Upper lobe of left lung (tissue), 6 donors: ENCODE results near the gene CYBA. TPM values are rescaled to one million over a fixed set of nuclear protein-coding genes. Genes with fewer than 3 reads are reported as not detected.

Source experiments
- ATAC-seq, 2 donors: fragments of 200-7000 bp; cut with Tn5 transposase; one replicate each; pipeline ENCODE4 v1.9.1; 2022; ENCODE audit warnings: mild to moderate bottlenecking in 2 of 2, moderate library complexity in 2 of 2; ENCODE audit not compliant: low FRiP score in 2 of 2
- DNase-seq, 2 donors: peaks; one replicate each; pipeline ENCODE4 v3.0.0-alpha.2; 2019 to 2020
- H3K27ac ChIP-seq, 4 donors: fragments of 200-600 bp; sonication (generic); one replicate each; pipeline ENCODE4 v1.5.1; 2016 to 2019
- H3K27me3 ChIP-seq, 4 donors: fragments of 200-600 bp; sonication (generic); one replicate each; pipeline ENCODE4 v1.5.1; 2017 to 2019
- H3K36me3 ChIP-seq, 4 donors: fragments of 200-600 bp; sonication (generic); one replicate each; pipeline ENCODE4 v1.5.1; 2016 to 2019
- H3K4me1 ChIP-seq, 4 donors: fragments of 200-600 bp; sonication (generic); one replicate each; pipeline ENCODE4 v1.5.1; 2018 to 2019
- H3K4me3 ChIP-seq, 4 donors: fragments of 200-600 bp; sonication (generic); one replicate each; pipeline ENCODE4 v1.5.1; 2017 to 2019; ENCODE audit warnings: mild to moderate bottlenecking in 2 of 4, moderate library complexity in 1 of 4
- H3K9me3 ChIP-seq, 4 donors: fragments of 200-600 bp; sonication (generic); one replicate each; pipeline ENCODE4 v1.5.1; 2018 to 2019
- CTCF ChIP-seq, 6 experiments: fragments of 450-650 bp in 4 of 6; fragments of 200-600 bp in 2 of 6; sonication (generic) in 2 of 6; IDR thresholded peaks; one replicate each; pipeline ENCODE4 v1.5.1; 2016 to 2019; ENCODE audit warnings: antibody characterized with exemption in 6 of 6
- EP300 ChIP-seq, 4 donors: sonication (generic); formaldehyde crosslinking; IDR thresholded peaks; one replicate each; pipeline ENCODE4 v1.5.1; 2017; ENCODE audit warnings: antibody characterized with exemption in 4 of 4, control low read depth in 2 of 4
- POLR2A ChIP-seq, 4 donors: fragments of 450-650 bp; IDR thresholded peaks; one replicate each; pipeline ENCODE4 v1.5.1; 2016 to 2017; ENCODE audit warnings: antibody characterized with exemption in 4 of 4, mild to moderate bottlenecking in 2 of 4
- POLR2AphosphoS5 ChIP-seq, 2 donors: sonication (generic); formaldehyde crosslinking; IDR thresholded peaks; one replicate each; pipeline ENCODE4 v1.5.1; 2017; ENCODE audit warnings: antibody characterized with exemption in 2 of 2
- WGBS, 2 donors: methylation state at CpG; one replicate each; pipeline ENCODE4 v1.1.5; 2017 to 2018; 5-methylcytosine and 5-hydroxymethylcytosine counted together
- total RNA-seq, 6 donors: library from RNA; depleted of rRNA in 4 of 6; stranded (reverse); fragments of >200 nt in 4 of 6; gene quantifications; one replicate each; pipeline versions ENCODE4 v1.1.0 to v1.2.1, GENCODE V29; 2016 to 2021
- donor health status: DM: no; HTN: no; CAD: no; lungs with moderate emphysema.
- donor health status: DM: no; HTN: yes; CAD: no; lungs with severe emphysema.

The CYBA gene
- total RNA-seq, 6 donors from 2014 or later = 213 to 472 (median 322) TPM

- Histone ChIP-seq H3K27ac (no peak overlapping the region), H3K4me1 (peaks cover 0 to 21% (median 6%) of the 10 kb centered on the region in 4 donors), H3K27me3 (no peaks in the 10 kb centered on the region), H3K9me3 (no peaks in the 10 kb centered on the region), H3K36me3 (peaks cover 10 to 66% (median 39%) of the 10 kb centered on the region in 4 donors), H3K4me3 (no peak overlapping the region)
- DNase-seq = no peak
- ATAC-seq = no peak
- no peak for TF ChIP-seq POLR2AphosphoS5 (IDR thresholded peaks at IDR 0.05)
- TF ChIP-seq POLR2A (IDR thresholded peaks at IDR 0.05) = no peak
- no peak for TF ChIP-seq EP300 (IDR thresholded peaks at IDR 0.05)
- no peak for TF ChIP-seq CTCF (IDR thresholded peaks at IDR 0.05)
- 90 to 92% methylated on average over 19 of the region's 19 CpGs for WGBS, 2 donors
Measured at GRCh38 chr16:88614818-88615580, 35.9 kb downstream of the CYBA start.

GRCh38 chr16:88613911-88614817, 36.7 kb downstream of the CYBA start:
- Histone ChIP-seq H3K36me3 (peaks cover 14 to 67% (median 41%) of the 10 kb centered on the region in 4 donors), H3K27ac (no peak overlapping the region)

GRCh38 chr16:88613293-88613692, 37.6 kb downstream of the CYBA start:
- 78 to 89% methylated on average over 10 of the region's 10 CpGs for WGBS, 2 donors
- peaks cover 0 to 18% (median 6%) of the 10 kb centered on the region in 4 donors for H3K4me1 ChIP-seq
- H3K9me3 ChIP-seq = no peaks in the 10 kb centered on the region
- no peak overlapping the region for H3K4me3 ChIP-seq
- ATAC-seq = no peak
- no peaks in the 10 kb centered on the region for H3K27me3 ChIP-seq
- peaks cover 14 to 64% (median 44%) of the 10 kb centered on the region in 4 donors for H3K36me3 ChIP-seq
- DNase-seq = no peak
- H3K27ac ChIP-seq = no peak overlapping the region
- TF ChIP-seq POLR2AphosphoS5 (IDR thresholded peaks at IDR 0.05) (no peak), EP300 (IDR thresholded peaks at IDR 0.05) (no peak), CTCF (IDR thresholded peaks at IDR 0.05) (no peak), POLR2A (IDR thresholded peaks at IDR 0.05) (no peak)

More at GRCh38 chr16:88613911-88614817, 36.7 kb downstream of the CYBA start:
- Histone ChIP-seq H3K4me3 (no peak overlapping the region), H3K4me1 (peaks cover 0 to 21% (median 6%) of the 10 kb centered on the region in 4 donors), H3K9me3 (no peaks in the 10 kb centered on the region), H3K27me3 (no peaks in the 10 kb centered on the region)
- TF ChIP-seq EP300 (IDR thresholded peaks at IDR 0.05) = no peak
- no peak for TF ChIP-seq POLR2A (IDR thresholded peaks at IDR 0.05)
- TF ChIP-seq POLR2AphosphoS5 (IDR thresholded peaks at IDR 0.05) = no peak
- no peak for TF ChIP-seq CTCF (IDR thresholded peaks at IDR 0.05)
- no peak for ATAC-seq
- WGBS, 2 donors = 89 to 91% methylated on average over 19 of the region's 19 CpGs
- no peak for DNase-seq

GRCh38 chr16:88610909-88611812, 39.7 kb downstream of the CYBA start:
- H3K27me3 ChIP-seq = no peaks in the 10 kb centered on the region
- 88 to 90% methylated on average over 45 to 49 of the region's 49 CpGs for WGBS, 2 donors
- H3K4me3 ChIP-seq = no peak overlapping the region
- peaks cover 0 to 6% (median 0%) of the 10 kb centered on the region in 4 donors for H3K4me1 ChIP-seq
- ATAC-seq (no peak), DNase-seq (no peak)
- no peak for TF ChIP-seq EP300 (IDR thresholded peaks at IDR 0.05)
- no peak for TF ChIP-seq POLR2AphosphoS5 (IDR thresholded peaks at IDR 0.05)
- no peak for TF ChIP-seq CTCF (IDR thresholded peaks at IDR 0.05)
- no peak for TF ChIP-seq POLR2A (IDR thresholded peaks at IDR 0.05)
- H3K9me3 ChIP-seq = no peaks in the 10 kb centered on the region
- H3K36me3 ChIP-seq = peaks cover 14 to 73% (median 53%) of the 10 kb centered on the region in 4 donors
- H3K27ac ChIP-seq = no peak overlapping the region
